GM21526 (cell line): ENCODE data around the gene CCDC85C.

Experiments used
- ATAC-seq: cut with Tn5 transposase; IDR thresholded peaks from one replicate; pipeline ENCODE4 v1.9.1; 2021; ENCODE audit warnings: moderate library complexity; ENCODE audit not compliant: unreplicated experiment, low FRiP score

The CCDC85C gene

GRCh38 chr14:99562856-99563748 is 40.9 kb downstream of the CCDC85C start:
- no peak for ATAC-seq

- no peak for ATAC-seq
These were observed 42.1 kb downstream of the CCDC85C start for GRCh38 chr14:99561864-99562263.

- no peak for ATAC-seq
These were observed 42.9 kb downstream of the CCDC85C start for GRCh38 chr14:99560922-99561683.

- no peak for ATAC-seq
These were observed 43.6 kb downstream of the CCDC85C start for GRCh38 chr14:99560403-99560802.

- no peak for ATAC-seq
These were observed 44.6 kb downstream of the CCDC85C start for GRCh38 chr14:99559286-99559990.

- ATAC-seq: no peak
These were observed 47.7 kb downstream of the CCDC85C start for GRCh38 chr14:99556134-99556791.

- ATAC-seq: no peak
These were observed 49.1 kb downstream of the CCDC85C start for GRCh38 chr14:99554757-99555531.

GRCh38 chr14:99554184-99554583 is 49.8 kb downstream of the CCDC85C start:
- ATAC-seq: no peak

- ATAC-seq: no peak
These were observed 51.3 kb downstream of the CCDC85C start for GRCh38 chr14:99552572-99553216.

- ATAC-seq: no peak
These were observed 51.9 kb downstream of the CCDC85C start for GRCh38 chr14:99552021-99552553.

- no peak for ATAC-seq
These were observed 52.7 kb downstream of the CCDC85C start for GRCh38 chr14:99551034-99551922.

- ATAC-seq: no peak
These were observed 53.5 kb downstream of the CCDC85C start for GRCh38 chr14:99550387-99550992.

- no peak for ATAC-seq
These were observed 54.3 kb downstream of the CCDC85C start for GRCh38 chr14:99549684-99550083.

GRCh38 chr14:99548871-99549515 is 55.0 kb downstream of the CCDC85C start:
- ATAC-seq: no peak

GRCh38 chr14:99548255-99548654 is 55.8 kb downstream of the CCDC85C start:
- no peak for ATAC-seq

GRCh38 chr14:99546234-99546879 is 57.6 kb downstream of the CCDC85C start:
- ATAC-seq: no peak

GRCh38 chr14:99545586-99545985 is 58.4 kb downstream of the CCDC85C start:
- ATAC-seq: no peak
